H1 (cell line): Measurements from ENCODE around the gene APMAP. TPM values are rescaled to one million over a fixed set of nuclear protein-coding genes. Genes with fewer than 3 reads are reported as not detected.
A peak's percentile ranks its signal among the peaks of the same experiment; 100 is the strongest.

Source experiments
- CTCF ChIA-PET: fragments of 300-600 bp; sonication (Branson Sonifier 250); formaldehyde crosslinking; loops from one replicate; lab custom pipeline; 2021; ENCODE audit not compliant: partially characterized antibody; lab: Charles Lee
- POLR2A ChIA-PET: fragments of 300-600 bp; sonication (Branson Sonifier 250); formaldehyde crosslinking; loops from one replicate; lab custom pipeline; 2021; ENCODE audit warnings: inconsistent platforms; ENCODE audit not compliant: partially characterized antibody; lab: Charles Lee
- DNase-seq, 2 experiments: peaks; one replicate each; pipeline versions ENCODE4 v3.0.0 to v3.0.0-alpha.2; 2010 to 2022; ENCODE audit warnings: low spot score in 2 of 2, low read depth in 1 of 2, mixed read lengths in 1 of 2
- FAIRE-seq: peaks from 2 replicates; lab custom pipeline; 2011; peaks lifted over from hg19 to GRCh38; lab: Jason Lieb, UNC
- H2AFZ ChIP-seq: 2 replicates; pipeline ENCODE4 v1.8.1; 2012; ENCODE audit warnings: low read length, inconsistent platforms
- H2AK5ac ChIP-seq: 2 replicates; pipeline ENCODE4 v1.6.1; 2013; ENCODE audit warnings: low read depth, low read length
- H2BK120ac ChIP-seq: replicated peaks from 2 replicates; pipeline ENCODE3; 2013; ENCODE audit warnings: low read depth, low read length, inconsistent platforms
- H2BK12ac ChIP-seq: 2 replicates; pipeline ENCODE4 v1.6.1; 2013; ENCODE audit warnings: low read depth, low read length
- H2BK15ac ChIP-seq: 2 replicates; pipeline ENCODE4 v1.6.1; 2013; ENCODE audit warnings: low read length
- H2BK20ac ChIP-seq: 2 replicates; pipeline ENCODE4 v1.6.1; 2013; ENCODE audit warnings: low read length
- H2BK5ac ChIP-seq: 2 replicates; pipeline ENCODE4 v1.6.1; 2013; ENCODE audit warnings: low read depth, low read length
- H3K14ac ChIP-seq: 2 replicates; pipeline ENCODE4 v1.6.1; 2013; ENCODE audit warnings: inconsistent platforms; ENCODE audit not compliant: insufficient read length
- H3K18ac ChIP-seq: 2 replicates; pipeline ENCODE4 v1.6.1; 2013; ENCODE audit warnings: low read length; ENCODE audit errors: extremely low read depth
- H3K23ac ChIP-seq: 2 replicates; pipeline ENCODE4 v1.6.1; 2013; ENCODE audit warnings: inconsistent platforms; ENCODE audit not compliant: insufficient read length
- H3K23me2 ChIP-seq: 2 replicates; pipeline ENCODE4 v1.6.1; 2013; ENCODE audit warnings: low read depth, low read length
- H3K27ac ChIP-seq: 2 replicates; pipeline ENCODE4 v1.6.1; 2011; ENCODE audit warnings: low read depth, low read length, inconsistent platforms
- H3K27me3 ChIP-seq, 4 experiments: replicated peaks in 1 of 4; 1 replicate in 1 of 4; 2 replicates in 3 of 4; pipeline versions ENCODE4 v1.6.1 to v1.8.1; 2011 to 2013; ENCODE audit warnings: low read length in 3 of 4, mild to moderate bottlenecking in 3 of 4, inconsistent platforms in 2 of 4, mixed read lengths in 2 of 4, moderate library complexity in 1 of 4; ENCODE audit not compliant: control insufficient read depth in 3 of 4, insufficient read depth in 3 of 4; ENCODE audit errors: extremely low read depth in 1 of 4
- H3K36me3 ChIP-seq, 4 experiments: 2 replicates each; pipeline versions ENCODE4 v1.6.1 to v1.8.1; 2011 to 2013; ENCODE audit warnings: mild to moderate bottlenecking in 4 of 4, low read length in 3 of 4, moderate library complexity in 2 of 4, control low read depth in 1 of 4, inconsistent platforms in 1 of 4; ENCODE audit not compliant: insufficient read depth in 4 of 4, control insufficient read depth in 2 of 4
- H3K4ac ChIP-seq: replicated peaks from 2 replicates; pipeline ENCODE3; 2013; ENCODE audit warnings: low read length, low read depth, mixed read lengths, inconsistent platforms; ENCODE audit not compliant: insufficient read length
- H3K4me1 ChIP-seq, 4 experiments: replicated peaks in 1 of 4; 1 replicate in 1 of 4; 2 replicates in 3 of 4; pipeline versions ENCODE4 v1.6.1 to v1.8.1; 2011 to 2013; ENCODE audit warnings: low read length in 3 of 4, inconsistent platforms in 2 of 4, mixed read lengths in 1 of 4; ENCODE audit not compliant: insufficient read depth in 4 of 4, control insufficient read depth in 3 of 4
- H3K4me2 ChIP-seq, 2 experiments: 2 replicates each; pipeline versions ENCODE4 v1.6.1 to v1.8.1; 2011 to 2013; ENCODE audit warnings: low read depth in 2 of 2, low read length in 2 of 2, control low read depth in 1 of 2, inconsistent platforms in 1 of 2, mild to moderate bottlenecking in 1 of 2; ENCODE audit not compliant: insufficient read depth in 1 of 2
- H3K4me3 ChIP-seq, 4 experiments: fragments of 200-600, 300-600 bp in 1 of 4; sonication (generic), shearing (Covaris generic), sonication (Bioruptor Twin) in 1 of 4; 2 replicates each; pipeline versions ENCODE4 v1.5.1 to v1.8.1; 2011 to 2016; ENCODE audit warnings: low read length in 4 of 4, low read depth in 3 of 4, control low read depth in 2 of 4, inconsistent platforms in 2 of 4, mild to moderate bottlenecking in 2 of 4, mixed read lengths in 1 of 4, moderate library complexity in 1 of 4; ENCODE audit not compliant: insufficient read depth in 2 of 4; ENCODE audit errors: extremely low read depth in 1 of 4
- H3K56ac ChIP-seq: replicated peaks from 2 replicates; pipeline ENCODE3; 2013; ENCODE audit warnings: low read depth, mild to moderate bottlenecking, mixed read lengths, low read length, inconsistent platforms; ENCODE audit not compliant: insufficient read length
- H3K79me1 ChIP-seq: 2 replicates; pipeline ENCODE4 v1.6.1; 2013; ENCODE audit warnings: low read depth, low read length, control low read depth
- H3K79me2 ChIP-seq, 2 experiments: 2 replicates each; pipeline versions ENCODE4 v1.6.1 to v1.8.1; 2012 to 2013; ENCODE audit warnings: low read length in 2 of 2, mild to moderate bottlenecking in 2 of 2, inconsistent platforms in 1 of 2; ENCODE audit not compliant: insufficient read depth in 2 of 2, control insufficient read depth in 1 of 2
- H3K9ac ChIP-seq, 4 experiments: replicated peaks in 1 of 4; 1 replicate in 1 of 4; 2 replicates in 3 of 4; pipeline versions ENCODE4 v1.6.1 to v1.8.1; 2011 to 2013; ENCODE audit warnings: low read depth in 3 of 4, low read length in 3 of 4, control low read depth in 2 of 4, mild to moderate bottlenecking in 2 of 4, moderate library complexity in 2 of 4, inconsistent platforms in 1 of 4; ENCODE audit errors: extremely low read depth in 1 of 4
- H3K9me3 ChIP-seq, 2 experiments: 2 replicates each; pipeline versions ENCODE4 v1.6.1 to v1.8.1; 2012 to 2013; ENCODE audit warnings: mild to moderate bottlenecking in 2 of 2, moderate library complexity in 2 of 2, control low read depth in 1 of 2, inconsistent platforms in 1 of 2, low read depth in 1 of 2, low read length in 1 of 2, mixed read lengths in 1 of 2; ENCODE audit not compliant: insufficient read depth in 2 of 2
- H4K20me1 ChIP-seq, 2 experiments: replicated peaks in 1 of 2; 2 replicates each; pipeline versions ENCODE3 to v1.8.1; 2011 to 2013; ENCODE audit warnings: inconsistent platforms in 2 of 2, low read length in 2 of 2, mild to moderate bottlenecking in 1 of 2; ENCODE audit not compliant: insufficient read depth in 2 of 2, control insufficient read depth in 1 of 2
- H4K5ac ChIP-seq: 2 replicates; pipeline ENCODE4 v1.6.1; 2013; ENCODE audit warnings: low read length, low read depth, mixed read lengths, inconsistent platforms; ENCODE audit not compliant: insufficient read length
- H4K8ac ChIP-seq: 2 replicates; pipeline ENCODE4 v1.8.0; 2013; ENCODE audit warnings: mild to moderate bottlenecking, moderate library complexity, low read length, inconsistent platforms; ENCODE audit not compliant: insufficient read depth; ENCODE audit errors: extremely low read depth
- H4K91ac ChIP-seq: replicated peaks from 2 replicates; pipeline ENCODE3; 2013; ENCODE audit warnings: low read length, mixed read lengths, inconsistent platforms; ENCODE audit not compliant: insufficient read length
- ASH2L ChIP-seq: fragments of 200-600, 300-600 bp; sonication (generic); IDR thresholded peaks from one replicate; pipeline ENCODE4 v1.7.1; 2017; ENCODE audit warnings: low read length
- BCL11A ChIP-seq, 2 experiments: IDR thresholded peaks; one replicate each; pipeline ENCODE4 v1.6.1; 2011; ENCODE audit warnings: low read depth in 2 of 2, low read length in 2 of 2, mild to moderate bottlenecking in 2 of 2
- WGBS, 2 experiments: shearing (Covaris generic) in 1 of 2; methylation state at CpG; one replicate each; pipeline versions ENCODE4 v1.1.6 to v1.1.7; 2013 to 2015; ENCODE audit warnings: low lambda C conversion rate in 2 of 2, mixed read lengths in 2 of 2, inconsistent platforms in 1 of 2, low coverage in 1 of 2, missing lambda C conversion rate in 1 of 2; ENCODE audit not compliant: insufficient replicate concordance in 2 of 2, insufficient coverage in 1 of 2, insufficient read length in 1 of 2; ENCODE audit errors: extremely low coverage in 1 of 2, missing lambda C conversion rate in 1 of 2; 5-methylcytosine and 5-hydroxymethylcytosine counted together
- polyA plus RNA-seq, 7 experiments: library from polyadenylated mRNA; depleted of rRNA in 3 of 7; stranded (reverse) in 5 of 7; unstranded in 2 of 7; fragments of >200 nt in 5 of 7; fragments of 200-250 nt in 2 of 7; gene quantifications; 1 replicate in 5 of 7; 2 replicates in 1 of 7; 4 replicates in 1 of 7; pipeline versions ENCODE4 v1.2.1 to v1.2.3, GENCODE V29; 2011 to 2013; ENCODE audit warnings: missing spikeins in 2 of 7, mixed read lengths in 2 of 7
- total RNA-seq: library from RNA; stranded (reverse); fragmentation: NEBNext Ultra II Directional; extraction: Animal tissue kit (Norgen Biotek cat#: 25700); gene quantifications from 2 replicates; pipeline ENCODE4 v1.2.1, GENCODE V29; 2021

Gene APMAP
- total and polyA plus RNA-seq, 2 of the 8 experiments (the other 6 are each of a cell fraction or from before 2014, with no cell fraction given) = 31.3 to 66.0 TPM

DNA sequence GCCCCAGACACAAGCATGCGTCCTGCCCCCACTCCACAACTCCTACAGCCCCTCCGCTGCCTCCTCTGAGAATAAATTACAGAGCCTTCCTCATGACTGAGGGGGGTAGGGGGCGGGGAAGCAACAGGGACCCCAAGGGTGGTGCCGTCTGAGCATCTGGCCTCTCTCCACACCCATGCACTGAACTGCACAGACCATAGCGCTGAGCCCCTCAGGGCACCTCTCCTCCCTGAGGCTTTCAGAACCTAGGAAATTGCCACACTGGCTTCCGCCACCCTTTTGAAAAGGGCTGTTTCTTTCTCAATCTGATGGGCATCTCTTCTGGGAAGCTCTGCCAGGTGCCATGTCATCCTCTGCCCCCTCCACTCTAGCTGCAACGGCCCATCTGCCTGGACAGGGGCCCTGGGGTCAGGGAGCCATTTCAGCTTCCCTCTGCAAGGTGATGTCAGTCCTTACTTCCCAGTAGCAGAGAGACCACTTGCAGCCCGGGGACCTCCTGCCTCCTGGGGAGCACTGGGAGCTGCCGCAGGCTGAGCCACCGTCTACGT is 40.9 kb downstream of the APMAP start:
- Histone ChIP-seq H4K8ac (no peak overlapping the region), H2AK5ac (no peak overlapping the region), H2BK20ac (no peak overlapping the region), H2AFZ (no peak overlapping the region), H3K79me1 (no peaks in the 10 kb centered on the region), H3K27me3 (no peaks in the 10 kb centered on the region), H3K56ac (no peak overlapping the region), H2BK12ac (no peak overlapping the region), H3K79me2 (no peaks in the 10 kb centered on the region), H2BK120ac (no peak overlapping the region), H3K27ac (no peak overlapping the region), H4K20me1 (peaks cover 0 to 4% of the 10 kb centered on the region in 2 experiments), H3K4ac (no peak overlapping the region), H3K9ac (no peak overlapping the region), H3K4me1 (peaks cover 0 to 2% (median 0%) of the 10 kb centered on the region in 4 experiments; a peak in 1 of 7 replicates), H3K9me3 (no peaks in the 10 kb centered on the region), H3K36me3 (no peaks in the 10 kb centered on the region), H3K14ac (no peak overlapping the region), H3K23me2 (no peaks in the 10 kb centered on the region), H3K23ac (no peak overlapping the region), H2BK5ac (no peak overlapping the region), H4K5ac (no peak overlapping the region), H4K91ac (no peak overlapping the region), H3K18ac (no peak overlapping the region), H3K4me2 (no peak overlapping the region), H3K4me3 (no peak overlapping the region), H2BK15ac (no peak overlapping the region)
- ChIA-PET POLR2A (no interaction called here), CTCF (interaction anchor here (1.3 to 2.1 kb wide), 2 partner anchors 11 to 13 kb away, joined by 3 to 6 read pairs; no protein-coding TSS in a partner anchor)
- FAIRE-seq (no peak), DNase-seq (peak in 1 of 2 experiments; percentile 38)
- TF ChIP-seq BCL11A (IDR thresholded peaks at IDR 0.05; ENCODE audit: low read depth in 2 of 2, low read length in 2 of 2) (no peak), ASH2L (no peak)
- WGBS, 2 experiments = 86% methylated on average over 11 of the region's 11 CpGs; no CpG with 5 or more reads in 1 of the 2 experiments
